IPS-NIHi7 (cell line): ENCODE results near the gene SH3RF3.

Experiments used
- DNase-seq: peaks from one replicate; pipeline ENCODE4 v3.0.0; 2012; ENCODE audit warnings: mixed read lengths; ENCODE audit errors: extremely low spot score

SH3RF3 gene

DNA sequence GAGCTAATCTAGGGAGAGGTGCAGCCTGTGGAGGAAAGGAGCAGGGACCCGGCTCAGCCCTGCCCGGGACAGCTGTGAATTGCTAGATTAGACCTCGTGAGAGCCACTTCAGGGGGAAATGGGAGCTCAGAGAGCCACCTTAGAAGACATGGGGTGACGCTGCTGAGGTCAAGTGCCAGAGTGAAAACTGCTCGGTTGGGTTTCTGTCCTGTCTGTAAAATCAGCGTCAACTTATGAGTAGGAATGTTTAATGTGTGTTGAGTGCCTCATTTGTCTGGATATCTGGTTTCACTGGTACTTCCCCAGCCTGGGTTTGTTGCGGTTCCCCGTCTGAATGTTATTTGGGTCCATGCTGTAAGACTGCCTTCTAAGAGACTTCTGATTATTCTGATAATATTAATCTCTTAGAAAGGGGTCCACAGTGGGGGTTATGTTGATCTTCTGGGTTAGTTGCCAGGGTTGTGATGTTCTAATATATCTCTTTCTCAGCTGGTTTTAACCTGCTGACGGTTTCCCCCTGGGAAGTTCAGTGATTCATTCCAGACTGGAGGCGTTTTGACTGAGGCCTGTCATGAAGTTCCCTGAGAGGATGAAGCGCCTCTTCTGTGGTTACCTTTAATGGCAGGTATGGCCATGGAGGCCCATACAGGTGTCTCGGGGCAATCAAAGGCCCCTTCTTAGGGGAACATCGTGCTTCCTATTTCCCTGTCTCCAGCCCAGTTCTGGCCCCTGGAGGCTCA, 175.9 kb downstream of the SH3RF3 start:
- DNase-seq = no peak

DNA sequence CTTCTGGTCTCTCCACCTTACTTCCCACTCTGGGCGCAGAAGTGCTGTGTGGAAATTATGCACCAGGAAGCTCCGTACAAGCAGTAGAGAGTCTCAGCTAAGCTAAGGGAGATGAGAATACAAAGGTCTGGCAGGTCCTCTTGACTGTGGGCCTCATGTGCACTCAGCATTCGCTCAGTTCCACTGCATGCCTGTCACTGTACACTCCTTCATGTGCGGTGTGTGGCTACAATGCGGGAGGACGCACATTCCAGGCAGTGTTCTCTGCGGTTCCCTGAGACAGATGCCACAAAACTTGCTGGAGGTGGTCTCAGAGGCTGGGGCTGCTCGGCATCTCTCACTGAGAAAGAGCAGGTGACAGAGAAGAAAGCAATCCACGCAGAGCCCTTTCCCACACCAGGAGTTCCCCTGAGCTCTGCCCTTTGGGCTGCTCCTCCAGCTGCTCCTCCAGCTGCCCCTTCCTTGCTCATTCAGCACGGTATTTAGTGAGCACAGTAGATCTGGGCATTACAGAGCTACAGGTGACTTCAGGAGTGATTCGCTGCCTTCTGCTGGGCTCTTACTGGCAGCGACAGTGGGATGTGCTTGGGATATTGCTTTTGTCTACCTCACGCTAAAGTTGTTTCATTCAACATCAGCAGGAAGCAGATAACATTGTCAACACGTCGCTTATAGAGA, 176.6 kb downstream of the SH3RF3 start:
- no peak for DNase-seq

DNA sequence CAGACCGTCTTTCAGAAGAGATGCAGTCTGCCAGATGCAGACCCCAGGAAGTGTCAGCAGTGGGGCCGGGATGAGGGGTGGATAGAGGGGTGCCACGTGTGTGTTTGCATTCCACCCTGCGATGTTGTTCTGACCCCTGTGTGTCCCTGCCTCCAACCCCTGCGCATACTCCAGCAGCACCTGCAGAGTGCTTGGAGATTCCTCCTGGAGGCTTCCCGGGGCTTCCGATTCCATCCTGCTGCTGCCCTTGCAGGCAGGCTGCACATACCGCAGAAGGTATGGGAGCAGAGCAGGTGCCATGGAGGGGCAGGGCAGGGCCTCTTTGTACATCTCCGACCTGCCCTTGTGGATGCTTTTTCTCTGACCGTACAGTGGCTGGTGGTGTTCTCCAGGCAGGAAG, 177.2 kb downstream of the SH3RF3 start:
- DNase-seq = no peak

DNA sequence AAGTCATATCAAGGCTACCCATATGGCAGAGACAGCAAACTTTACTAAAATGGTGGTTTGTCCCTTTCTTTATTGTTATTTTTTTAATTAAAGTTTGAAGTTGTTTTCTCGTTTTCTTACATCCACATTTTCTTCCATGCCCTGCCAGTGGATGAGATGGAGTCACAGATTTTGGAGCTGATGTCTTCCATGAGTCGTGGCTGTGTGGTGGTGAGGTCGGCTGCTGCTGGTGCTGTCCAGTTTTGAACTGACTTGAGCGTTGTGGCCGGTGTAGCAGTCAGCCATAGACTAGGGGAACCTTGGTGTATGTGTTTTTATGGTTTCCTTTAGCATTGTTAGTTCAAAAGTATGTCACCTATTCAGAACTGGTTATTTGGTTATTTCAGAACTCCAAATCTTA, 182.8 kb downstream of the SH3RF3 start:
- DNase-seq = no peak

DNA sequence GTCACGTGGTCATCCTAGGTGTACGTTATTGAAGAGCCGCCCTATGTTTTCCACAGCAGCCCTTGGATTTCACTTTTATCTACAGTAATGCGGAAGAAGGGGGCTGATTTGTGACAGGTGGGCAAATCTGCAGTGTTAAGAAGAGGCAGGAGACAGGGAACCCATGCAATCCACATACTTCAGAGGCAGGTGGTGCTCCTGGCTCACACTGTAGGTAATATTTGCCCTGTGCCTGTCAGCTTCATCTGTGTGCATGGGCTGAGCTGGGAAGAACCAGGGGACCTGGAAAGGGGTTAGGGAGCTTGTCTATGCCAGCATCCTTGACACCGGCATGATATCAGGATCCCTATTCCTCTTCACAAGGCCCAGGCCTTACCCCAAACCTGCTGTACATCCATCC, 183.9 kb downstream of the SH3RF3 start:
- no peak for DNase-seq

DNA sequence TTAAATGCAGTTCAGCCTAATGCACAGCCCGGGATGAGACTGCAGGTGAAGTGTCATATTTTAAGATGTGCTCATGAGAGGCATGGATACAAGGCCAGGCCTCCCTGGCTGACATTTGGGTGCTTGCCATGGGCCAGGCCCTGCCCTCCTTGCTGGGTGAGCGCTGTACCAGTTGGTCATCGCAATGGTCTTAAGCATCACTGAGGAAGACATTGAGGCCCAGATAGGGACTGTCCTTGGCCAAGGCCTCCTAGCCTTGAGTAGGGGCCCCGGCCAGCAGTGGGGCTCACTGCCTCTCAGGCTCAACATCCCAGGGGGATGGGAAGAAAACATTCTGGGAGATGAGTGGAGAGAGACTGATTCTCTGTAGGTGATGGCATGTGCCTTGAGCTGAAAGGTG, 184.3 kb downstream of the SH3RF3 start:
- DNase-seq = no peak

DNA sequence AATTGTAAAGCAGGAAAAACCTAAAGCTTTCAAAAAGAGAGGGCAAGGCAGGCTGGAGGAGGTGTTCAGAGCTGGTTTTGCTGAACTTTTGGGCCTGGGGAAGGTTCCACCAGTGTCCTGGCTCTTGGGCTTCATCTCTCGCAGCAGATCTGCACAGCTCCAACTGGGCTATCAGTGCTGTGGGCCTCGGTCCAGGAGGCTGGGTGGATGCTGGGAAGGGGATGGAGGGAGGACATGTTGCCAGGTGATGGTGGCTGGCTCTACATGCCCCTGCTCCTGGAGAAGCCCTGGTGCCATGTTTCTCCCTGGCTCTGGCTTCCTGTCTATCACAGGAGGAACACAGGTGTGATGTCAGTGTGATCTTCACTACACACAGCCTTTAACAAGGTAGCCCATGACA, 187.1 kb downstream of the SH3RF3 start:
- DNase-seq = no peak

DNA sequence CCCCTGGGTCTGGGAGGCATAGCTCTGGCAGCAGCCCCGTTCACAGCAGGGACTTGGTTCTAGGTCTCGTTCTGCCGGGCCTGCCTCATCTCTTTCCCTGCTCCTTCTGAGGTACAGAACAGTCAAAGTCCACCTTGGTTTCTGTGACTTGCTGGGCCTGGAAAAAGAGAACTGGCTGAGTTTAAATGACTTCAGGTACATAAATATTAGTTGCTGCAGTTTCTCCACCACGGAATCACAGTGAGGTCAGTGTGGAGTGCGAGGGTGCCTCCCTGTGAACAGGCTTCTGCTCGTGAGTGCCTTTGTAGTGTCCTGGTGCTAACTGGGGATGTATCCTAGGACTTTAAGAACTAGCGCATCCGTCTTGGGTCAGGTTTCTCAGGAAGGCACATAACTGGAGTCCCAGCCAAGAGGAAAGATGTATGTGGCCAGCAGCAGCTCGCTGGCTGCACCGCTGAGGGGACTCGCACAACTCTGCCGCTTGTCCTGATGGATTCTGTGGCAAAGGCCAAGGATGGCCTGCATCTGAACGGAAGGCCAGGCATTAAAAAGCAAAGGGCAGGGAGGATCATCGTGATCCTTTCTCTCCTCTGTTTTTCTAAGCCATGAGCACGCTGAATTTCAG, 188.6 kb downstream of the SH3RF3 start:
- DNase-seq = no peak

DNA sequence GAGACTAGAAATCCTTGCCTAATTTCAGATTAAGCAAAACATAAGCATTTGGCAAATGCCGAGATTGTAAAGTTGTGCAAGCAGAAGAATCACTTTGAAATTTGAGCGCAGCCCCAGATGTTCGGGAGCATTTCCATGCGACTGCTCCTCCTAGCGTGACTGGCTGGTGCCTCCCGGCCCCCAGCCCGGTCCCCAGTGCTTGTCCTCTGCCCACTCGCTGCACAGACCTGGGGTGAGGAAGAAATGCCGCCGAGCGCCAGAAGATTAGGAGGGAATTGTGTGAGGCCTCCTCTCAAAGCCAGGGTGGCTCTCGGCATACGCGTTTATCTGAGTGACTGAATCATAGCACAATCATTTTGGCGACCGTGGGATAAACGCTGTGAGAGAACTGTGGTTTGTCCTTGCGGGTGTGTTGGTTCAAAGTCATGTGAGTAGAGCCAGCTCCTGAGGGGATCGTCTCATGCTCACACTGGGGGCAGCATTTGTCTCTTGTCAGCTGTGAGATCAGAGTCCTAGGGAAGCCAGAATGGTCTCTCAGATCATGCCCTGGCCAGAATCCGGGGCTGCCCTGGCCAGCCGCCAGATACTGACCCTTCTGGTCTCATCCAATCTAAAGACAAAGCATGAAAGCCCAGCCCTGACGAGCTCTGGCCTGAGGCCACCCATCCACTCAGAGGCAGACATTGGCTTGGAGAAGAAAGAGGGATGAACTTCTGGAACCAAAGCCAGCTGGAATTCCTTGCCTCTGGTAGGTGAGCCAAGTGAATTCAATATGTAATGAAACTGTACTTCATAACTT, 189.3 kb downstream of the SH3RF3 start:
- no peak for DNase-seq

DNA sequence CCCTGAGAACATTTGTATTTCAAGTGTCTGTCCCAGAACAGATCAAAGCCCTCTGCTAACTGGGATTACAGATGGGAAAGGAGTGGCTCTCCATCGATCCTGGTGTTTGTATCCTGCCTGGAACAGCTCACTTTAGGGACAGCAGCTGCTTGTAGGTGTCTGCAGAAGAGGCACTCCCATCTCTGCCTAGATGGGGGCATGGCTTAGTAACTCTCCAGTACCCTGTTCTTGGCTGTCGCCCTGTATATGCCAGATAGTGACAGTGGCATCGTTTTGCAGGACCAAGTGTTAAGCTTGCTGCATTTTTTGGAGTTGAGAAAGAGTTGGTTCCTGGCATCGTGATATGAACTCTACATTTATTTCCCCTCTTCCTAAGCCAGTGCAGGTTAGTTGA, 189.9 kb downstream of the SH3RF3 start:
- no peak for DNase-seq

DNA sequence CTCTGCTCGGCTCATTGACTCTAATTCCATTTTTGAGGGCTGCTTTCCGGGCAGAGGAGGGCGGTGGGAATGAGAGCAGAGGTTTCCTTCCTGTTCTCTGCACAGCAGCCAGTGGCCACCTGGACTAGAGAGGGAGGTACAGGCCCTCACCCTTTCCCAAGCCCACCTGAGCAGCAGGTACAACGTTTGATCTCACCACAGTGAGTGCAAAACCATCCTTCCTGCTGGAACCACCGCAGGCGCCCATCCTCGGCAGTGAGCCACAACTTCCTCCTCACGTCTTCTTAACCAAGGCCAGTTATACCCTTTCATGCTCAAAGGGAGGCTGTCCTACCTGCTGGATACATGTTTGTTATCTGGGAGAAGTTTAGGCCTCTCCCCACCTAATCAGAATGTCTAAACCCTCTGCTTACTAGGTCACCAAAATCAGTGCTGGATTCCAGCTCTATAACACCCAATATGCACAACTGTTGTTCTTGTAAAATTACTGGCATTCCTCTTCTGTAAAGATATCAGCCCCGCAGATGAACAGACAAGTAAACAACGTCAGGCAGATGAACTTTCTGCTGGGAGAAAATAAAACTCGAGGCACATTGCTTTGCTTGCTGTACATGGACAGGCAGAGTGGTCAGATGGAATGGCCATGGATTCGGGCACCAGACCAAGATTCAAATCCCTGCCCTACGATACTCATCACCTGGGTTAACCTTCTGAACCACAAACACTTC, 191.4 kb downstream of the SH3RF3 start:
- no peak for DNase-seq

DNA sequence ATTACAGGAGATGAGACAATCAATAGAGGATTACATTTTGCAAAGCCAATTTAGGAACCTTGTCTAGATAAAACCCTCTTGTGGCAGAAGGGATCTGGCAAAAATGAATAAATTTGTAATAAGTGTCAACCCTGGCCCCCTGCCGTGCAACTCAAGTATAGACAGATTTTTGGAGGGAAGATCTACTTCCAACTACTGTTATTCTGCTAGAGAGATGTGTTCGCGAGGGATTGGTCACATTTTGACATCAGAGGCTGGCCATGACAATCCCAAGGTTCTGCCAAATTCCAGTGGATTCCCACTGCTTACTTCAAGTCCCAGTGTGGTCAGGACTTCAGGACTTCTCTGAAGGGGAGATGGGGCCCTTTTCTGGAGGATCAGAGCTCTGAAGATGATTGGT, 192.6 kb downstream of the SH3RF3 start:
- DNase-seq = no peak

DNA sequence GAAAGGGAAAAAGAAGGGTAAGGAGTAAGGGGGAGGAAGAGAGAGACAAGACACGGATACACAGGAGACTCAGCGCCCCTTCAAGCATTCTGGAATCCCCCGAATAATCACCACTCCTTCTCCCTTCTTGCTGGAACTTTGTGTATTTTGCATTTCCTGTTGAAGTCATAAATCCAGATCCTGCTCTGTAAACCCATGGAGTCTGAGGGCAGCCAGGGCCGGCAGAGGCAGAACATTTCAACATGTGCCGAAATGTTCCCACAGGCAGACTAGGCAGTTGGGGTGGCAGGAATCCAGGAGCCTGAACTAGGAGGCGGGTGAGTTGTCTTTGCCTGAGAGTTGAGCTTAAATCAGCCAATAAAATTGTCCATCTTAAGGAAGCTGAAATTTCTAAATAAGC, 193.1 kb downstream of the SH3RF3 start:
- DNase-seq = no peak

DNA sequence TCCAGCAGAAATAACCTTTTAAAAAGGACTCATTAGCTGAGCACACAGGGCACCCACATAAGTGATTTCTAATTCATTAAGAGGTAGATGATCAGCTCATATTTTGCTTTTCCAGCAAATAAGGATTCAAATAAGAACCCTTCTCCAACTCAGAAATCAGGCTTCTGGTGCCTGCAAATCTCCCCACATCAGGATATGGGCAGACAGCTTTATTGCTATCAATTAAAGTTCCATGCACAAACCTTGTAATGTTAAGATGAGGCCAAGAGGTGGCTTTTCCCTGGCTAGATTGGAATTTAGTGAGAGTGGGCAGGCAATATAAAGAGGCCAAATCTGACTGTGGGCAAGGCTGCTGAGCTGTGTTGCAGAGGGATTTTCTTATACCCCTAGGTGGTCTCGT, 193.6 kb downstream of the SH3RF3 start:
- DNase-seq = no peak

DNA sequence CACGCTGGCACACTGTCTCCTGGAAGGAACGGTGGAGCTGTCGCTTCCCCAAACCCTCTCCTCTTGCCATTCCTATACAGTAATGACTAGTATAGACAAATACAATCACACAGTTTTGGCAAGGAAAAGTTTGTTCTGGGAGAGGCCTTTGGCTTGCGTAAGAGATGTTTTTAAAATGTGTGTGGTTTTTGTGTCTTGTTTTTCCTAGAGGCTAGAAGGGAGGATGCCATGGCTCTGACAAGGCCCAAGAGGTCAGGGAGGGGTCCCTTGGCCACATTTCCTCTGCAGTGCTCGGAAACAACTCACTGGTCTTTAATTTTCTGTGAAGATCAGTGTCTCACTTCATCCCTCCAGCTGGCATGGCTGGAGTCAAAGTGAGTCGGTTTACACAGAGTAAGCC, 195.9 kb downstream of the SH3RF3 start:
- DNase-seq = no peak

DNA sequence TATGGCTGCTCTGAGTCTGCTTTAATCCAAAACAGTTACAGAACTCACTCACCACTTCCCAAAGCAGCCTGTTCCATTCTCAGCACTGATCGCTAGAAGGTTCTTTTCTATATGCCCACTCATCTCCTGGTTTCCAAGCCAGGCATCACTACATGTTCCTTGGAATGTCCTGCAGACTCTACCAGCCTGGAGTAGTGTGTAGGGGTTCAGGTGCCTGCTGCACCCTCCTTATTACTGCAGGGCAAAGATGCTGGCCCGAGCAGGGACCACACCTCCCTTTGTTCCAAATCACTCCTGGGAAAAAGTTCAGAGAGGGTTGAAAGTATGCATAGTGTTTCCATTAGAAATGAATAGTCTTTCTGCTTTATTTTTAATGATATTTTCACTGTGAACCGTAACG, 196.6 kb downstream of the SH3RF3 start:
- no peak for DNase-seq

DNA sequence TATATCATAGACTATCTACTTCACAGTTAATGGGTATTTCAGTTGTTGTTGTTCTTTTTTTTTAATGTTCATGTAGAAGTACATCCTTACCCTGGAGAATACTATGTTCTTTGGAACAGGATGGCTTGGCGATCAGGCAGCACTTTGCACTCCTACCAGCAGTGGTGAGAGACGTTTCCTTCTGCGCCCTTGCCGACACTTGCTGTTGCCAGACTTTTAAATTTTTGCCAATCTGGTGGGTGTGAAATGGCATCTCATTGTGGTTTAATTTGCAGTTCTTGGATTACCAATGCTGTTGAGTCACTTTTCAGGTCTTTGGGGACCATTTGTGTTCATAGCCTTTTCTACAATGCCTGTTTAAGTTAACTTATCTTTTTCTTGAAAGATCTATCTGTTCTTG, 197.3 kb downstream of the SH3RF3 start:
- DNase-seq = no peak

DNA sequence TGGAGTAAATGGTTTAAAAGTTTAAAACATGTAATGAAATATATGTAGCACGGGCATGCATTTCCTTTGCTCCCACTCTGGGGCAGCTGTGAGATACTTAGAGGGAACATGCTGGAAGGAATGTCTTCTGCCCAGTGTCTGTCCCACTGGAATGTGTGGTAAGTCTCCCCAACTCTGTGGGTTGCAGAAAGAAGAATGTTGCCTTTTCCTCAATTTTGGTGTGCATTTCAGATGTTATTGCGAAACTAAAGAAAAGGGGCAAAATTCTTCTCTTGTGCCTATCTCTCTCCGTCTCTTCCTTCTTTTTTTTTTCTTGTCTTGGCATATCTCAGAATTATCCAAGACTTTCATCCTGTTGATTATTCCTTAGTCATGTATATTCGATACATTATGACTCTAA, 201.1 kb downstream of the SH3RF3 start:
- DNase-seq = no peak

DNA sequence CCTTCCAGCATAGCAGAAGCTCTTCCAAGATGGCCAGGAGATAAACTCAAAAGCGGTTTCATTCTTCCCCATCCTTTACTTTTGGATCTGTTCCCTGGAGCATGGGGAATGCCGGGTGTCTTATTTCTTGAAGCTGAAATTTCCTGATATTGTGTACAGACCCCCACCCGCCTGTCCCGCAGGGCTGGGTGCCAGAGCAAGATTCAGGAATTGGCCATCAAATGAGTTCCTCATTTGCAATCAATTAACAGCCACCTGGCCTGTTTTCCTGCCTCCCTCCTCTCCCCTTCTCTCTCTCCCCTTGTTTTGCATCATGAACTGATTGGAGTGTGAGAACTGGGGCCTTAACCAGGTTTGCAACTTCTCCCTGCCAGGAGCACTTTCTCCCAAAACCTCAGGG, 202.1 kb downstream of the SH3RF3 start:
- DNase-seq = no peak

DNA sequence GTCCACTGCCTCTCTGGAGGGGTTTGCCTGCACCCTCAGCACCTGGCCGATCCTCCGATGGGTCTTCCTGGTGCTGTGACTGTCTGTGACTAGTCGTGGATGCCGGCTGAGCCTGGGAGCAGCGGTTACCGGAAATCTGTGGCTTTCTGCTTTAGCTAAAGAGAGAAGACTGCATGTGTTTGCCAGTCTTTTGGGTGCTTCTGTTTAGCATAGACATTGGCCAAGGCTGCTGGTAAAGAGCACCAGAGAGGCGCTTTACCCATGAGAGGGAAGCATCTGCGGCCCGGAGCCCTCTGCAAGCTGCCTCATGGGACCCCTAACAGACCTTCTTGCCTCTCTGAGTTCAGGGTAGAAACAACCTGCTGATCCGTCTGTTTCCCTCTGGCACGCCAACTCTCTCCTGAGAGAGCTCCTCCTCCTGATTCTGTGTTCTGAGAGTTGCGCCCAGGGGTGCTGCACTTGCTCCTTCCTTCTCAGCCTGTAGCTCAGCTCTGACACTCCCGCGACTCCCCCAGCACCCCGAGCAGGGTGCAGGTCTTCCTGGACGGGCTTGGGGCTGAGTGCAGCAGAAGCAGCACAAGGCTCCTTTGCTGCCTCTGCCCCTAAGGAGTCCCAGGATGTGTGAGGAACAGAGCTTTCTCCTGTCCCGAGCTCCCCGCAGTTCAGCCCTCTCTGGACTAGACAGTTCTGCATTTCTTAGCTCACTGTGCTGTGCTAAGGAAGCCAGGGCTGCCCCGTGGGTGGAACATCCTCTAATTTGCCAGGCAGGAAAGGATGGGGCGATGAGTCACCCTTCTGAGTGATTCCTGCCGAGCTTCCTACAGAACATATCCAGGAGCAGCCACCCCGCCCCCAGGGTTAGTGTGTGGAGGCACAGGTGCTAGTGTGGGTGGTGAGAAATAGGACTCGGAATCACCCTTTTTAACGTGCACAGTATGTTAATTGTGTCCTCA, 203.2 kb downstream of the SH3RF3 start:
- peak; percentile 68 for DNase-seq

DNA sequence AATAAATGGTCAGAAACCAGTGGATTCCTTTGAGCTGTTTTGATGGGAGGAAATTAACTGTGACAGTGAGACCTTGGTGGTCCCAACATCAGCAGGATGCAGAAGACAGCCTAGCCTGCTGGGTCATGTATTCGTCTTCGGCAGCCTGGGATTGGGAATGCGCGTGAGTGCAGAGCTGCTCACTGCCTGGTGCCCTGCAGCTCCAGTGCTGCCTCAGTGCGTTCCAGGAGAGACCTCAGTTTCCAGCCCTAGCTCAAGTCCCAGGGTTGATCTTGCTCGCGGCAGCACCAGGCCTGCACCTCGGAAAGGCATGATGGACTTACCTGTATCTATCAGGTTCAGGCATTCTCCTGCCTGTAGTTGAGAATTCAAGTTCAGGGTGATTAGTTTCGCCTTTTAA, 203.9 kb downstream of the SH3RF3 start:
- no peak for DNase-seq
